Stimulated activated CD8-positive, alpha-beta memory T cell treated with anti-CD3 and anti-CD28 coated beads, Interleukin-2, amount 100 ng/mL, for 48 hours (primary cell): ENCODE data around the gene ACOT6.
"Not testable (repeated sequence)": the region's sequence is repeated elsewhere in the genome, so short reads cannot be mapped to it uniquely, and the experiment has no call there.

Experiments used
- DNase-seq, 2 donors: peaks; one replicate each; pipeline ENCODE4 v3.0.0-alpha.2; 2020; ENCODE audit warnings: low read depth in 2 of 2

Gene ACOT6

DNA sequence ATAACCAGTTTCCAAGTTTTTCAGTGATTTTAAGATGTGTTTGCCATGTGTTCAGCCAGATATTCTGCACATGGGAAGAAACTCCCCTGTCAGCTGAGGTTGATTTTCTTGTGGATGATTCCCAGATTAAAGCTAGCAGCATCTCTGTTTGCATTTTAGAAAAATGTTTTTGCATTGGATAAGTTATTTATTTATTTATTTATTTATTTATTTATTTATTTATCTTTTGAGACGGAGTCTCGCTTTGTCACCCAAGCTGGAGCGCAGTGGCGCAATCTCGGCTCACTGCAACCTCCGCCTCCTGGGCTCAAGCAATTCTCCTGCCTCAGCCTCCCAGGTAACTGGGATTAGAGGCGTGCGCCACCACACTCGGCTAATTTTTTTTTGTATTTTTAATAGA, 17.8 kb upstream of the ACOT6 start:
- DNase-seq = no peak

DNA sequence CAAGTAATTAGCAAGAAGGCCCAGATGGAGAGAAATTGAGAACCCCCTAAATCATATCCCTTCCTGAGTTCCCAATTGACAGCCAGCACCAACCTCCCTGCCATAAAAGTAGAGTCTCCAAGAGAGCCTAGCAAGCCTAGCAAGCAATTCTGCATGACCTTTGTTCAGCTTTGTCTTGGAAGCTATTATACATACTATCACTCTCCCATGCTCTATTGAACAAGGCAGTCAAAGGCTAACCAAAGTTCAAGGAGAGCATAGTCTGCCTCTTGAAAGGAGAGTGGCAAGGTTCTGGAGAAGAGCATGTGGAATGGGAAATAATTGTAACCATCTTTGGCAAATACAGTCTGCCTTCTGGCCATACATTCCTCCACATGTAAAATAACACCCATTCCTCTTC, 12.8 kb upstream of the ACOT6 start:
- no peak for DNase-seq

DNA sequence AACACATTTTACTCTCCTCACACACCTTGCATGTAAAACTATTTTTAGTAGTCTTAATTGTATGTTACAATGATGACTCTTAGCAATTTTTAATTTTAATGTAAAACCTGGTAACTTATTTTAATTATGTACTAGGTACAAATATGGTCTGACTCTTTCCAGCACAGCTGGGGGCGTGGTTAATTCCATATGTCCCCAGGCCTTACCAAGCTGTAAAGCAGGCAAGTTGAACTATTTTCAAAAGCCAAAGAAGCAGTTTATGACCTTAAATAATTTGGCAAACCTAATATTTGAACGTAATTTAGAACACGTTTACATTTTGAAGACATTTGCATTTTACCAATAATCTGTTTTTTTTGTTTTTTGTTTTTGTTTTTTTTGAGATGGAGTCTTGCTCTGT, 9.3 kb upstream of the ACOT6 start:
- no peak for DNase-seq

DNA sequence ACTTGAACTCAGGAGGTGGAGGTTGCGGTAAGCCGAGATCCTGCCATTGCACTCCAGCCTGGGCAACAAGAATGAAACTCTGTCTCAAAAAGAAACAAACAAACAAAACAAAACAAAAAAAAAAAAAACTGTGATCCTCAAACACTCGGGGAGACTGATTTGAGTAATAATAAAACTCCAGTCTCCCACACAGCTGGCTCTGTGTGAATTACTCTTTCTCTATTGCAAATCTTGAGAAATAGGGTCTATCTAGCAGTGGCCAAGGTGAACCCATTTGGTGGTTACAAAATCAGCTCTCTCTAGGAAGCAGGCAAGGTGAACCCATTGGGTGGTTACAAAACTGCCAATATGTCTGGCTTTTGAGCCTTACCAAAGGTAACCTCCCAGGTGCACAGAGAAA, 6.0 kb upstream of the ACOT6 start:
- DNase-seq = no peak

DNA sequence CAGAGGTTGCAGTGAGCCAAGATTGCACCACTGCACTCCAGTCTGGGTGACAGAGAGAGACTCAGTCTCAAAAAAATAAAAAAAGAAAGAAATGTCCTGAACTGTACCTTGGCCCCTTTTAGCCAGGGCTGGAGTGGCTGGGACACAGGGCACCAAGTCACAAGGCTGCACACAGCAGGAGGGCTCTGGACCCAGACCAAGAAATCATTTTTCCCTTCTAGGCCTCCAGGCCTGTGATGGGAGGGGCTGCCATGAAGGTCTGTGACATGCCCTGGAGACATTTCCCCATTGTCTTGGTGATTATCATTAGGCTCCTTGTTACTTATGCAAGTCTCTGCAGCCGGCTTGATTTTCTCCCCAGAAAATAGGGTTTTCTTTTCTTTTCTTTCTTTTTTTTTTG, 5.1 kb upstream of the ACOT6 start:
- no peak for DNase-seq

DNA sequence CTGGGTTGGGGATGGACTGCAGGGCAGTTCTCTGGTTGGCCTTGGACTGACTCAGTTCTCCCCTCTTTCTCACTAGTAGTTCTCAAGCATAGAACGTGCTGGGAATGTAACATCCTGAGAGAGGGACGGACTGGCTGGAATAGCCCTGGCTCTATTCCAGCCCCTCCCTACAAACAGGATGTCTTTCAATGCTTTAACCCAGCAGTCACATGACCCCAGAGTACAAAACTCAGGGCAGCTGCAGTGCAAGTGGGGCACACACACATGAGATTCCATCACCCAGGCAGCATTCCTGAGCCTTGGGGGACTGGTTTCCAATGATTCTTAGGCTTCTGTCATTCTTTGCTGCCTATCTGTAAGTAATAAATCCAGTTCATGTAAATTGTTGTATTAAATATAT, 1.6 kb upstream of the ACOT6 start:
- DNase-seq = no peak

DNA sequence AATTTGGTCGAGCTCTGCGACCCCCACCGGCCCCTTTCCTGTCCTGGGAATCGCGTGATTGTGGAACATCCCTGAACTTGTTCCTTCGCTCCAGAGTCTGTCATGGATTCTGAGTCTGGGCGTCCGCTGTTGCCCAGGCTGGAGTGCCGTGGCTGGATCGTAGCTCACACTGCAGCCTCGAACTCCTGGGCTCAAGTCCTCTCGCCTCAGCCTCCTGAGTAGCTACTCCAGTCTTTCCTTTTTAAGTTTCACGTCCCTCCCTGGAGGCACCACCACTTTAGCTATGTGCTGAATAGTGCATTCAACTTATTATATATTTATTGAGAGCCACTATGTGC, 698 bp downstream of the ACOT6 start:
- DNase-seq = no peak

DNA sequence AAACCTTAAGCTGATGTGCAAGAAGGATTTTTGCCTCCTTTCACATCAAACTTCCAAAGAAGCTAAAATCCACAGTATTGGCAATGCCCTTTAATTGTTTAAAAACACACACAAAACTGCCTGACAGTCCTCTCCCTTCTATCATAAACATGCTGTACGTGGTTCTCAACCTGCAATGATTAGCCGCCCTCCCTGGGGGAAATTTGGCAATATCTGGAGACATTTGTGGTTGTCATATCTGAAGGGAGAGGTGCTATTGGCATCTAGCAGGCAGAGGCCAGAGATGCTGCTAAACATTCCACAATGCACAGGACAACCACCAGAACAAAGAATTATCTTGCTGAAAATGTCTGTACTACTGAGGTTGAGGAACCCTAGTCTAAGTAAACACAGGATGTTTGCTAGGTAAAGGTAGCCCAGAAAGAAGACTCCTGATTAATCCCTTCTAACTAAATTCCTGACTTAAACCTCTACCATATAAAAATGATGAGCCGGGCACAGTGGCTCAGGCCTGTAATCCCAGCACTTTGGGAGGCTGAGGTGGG, 1.2 kb downstream of the ACOT6 start:
- no peak for DNase-seq

DNA sequence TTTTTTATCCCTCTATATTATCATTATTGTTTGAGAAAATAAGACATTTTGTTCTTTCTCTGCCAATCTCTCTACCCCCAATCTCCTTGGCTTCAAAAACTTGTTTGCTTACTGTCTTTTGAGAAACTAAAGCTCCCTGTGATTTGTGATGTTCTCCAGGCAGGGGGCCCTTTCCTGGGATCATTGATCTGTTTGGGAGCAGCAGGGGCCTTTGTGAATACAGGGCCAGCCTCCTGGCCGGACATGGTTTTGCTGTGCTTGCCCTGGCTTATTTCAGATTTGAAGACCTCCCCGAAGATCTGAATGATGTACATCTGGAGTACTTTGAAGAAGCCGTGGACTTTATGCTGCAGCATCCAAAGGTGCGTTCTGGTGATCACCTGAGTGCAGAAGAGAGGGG, 4.5 kb downstream of the ACOT6 start:
- DNase-seq = no peak

DNA sequence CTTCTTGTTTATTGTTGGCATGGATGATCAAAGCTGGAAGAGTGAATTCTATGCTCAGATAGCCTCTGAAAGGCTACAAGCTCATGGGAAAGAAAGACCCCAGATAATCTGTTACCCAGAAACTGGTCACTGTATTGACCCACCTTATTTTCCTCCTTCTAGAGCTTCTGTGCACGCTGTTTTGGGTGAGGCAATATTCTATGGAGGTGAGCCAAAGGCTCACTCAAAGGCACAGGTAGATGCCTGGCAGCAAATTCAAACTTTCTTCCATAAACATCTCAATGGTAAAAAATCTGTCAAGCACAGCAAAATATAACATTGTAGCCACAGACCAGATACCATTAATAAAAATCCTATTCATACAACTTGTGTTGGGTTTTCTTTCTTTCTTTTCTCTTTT, 7.2 kb downstream of the ACOT6 start:
- no peak for DNase-seq

DNA sequence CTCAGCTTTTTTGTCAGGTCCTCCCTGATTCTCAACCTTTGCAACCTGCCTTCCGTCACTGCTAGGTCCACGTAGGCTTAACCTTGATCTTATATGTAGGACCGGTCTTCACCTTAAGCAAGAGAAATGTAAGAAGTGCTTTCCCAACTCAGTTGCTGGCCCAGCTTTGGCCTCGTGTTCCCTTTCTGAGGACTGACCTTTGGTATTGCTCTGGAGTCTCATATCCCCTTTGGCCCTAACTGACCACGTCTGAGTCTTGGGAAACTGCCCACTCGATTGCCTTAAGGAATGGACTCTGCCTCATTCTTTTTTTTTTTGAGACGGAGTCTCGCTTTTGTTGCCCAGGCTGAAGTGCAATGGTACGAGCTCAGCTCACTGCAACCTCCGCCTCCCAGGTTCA, 8.0 kb downstream of the ACOT6 start:
- DNase-seq = no peak

DNA sequence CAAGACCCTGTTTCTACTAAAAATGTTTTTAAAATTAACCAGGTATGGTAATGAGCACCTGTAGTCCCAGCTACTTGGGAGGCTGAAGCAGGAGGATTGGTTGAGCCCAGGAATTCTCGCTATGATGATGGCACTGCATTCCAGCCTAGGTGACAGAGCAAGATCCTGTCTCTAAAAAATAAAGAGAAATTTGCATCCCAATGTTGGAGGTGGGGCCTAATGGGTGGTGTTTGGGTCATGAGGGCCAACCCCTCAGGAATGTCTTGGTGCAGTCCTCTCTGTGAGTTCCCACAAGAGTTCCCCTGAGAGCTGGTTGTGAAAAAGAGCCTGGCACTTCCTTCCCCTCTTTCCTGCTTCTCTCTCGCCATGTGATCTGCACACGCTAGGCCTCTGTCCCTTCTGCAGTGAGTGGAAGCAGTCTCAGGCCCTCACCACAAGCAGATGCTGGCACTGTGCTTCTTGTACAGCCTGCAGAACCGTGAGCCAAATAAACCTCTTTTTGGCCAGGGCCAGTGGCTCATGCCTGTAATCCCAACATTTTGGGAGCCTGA, 11.3 kb downstream of the ACOT6 start:
- DNase-seq = no peak

DNA sequence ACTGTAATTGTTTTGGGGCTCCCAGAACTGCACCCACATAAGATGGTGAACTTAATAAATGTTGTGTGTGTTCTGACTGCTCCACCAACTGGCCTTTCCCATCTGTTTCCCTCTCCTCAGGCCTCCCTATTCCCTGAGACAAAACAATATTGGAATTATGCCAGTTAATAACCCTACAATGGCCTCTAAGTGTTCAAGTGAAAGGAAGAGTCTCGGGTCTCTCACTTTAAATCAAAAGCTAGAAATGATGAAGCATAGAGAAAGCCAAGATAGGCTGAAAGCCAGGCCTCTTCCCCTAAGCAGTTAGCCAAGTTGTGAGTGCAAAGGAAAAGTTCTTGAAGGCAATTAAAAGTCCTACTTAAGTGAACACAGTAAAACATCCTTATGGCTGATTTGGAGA, 13.4 kb downstream of the ACOT6 start:
- no peak for DNase-seq

DNA sequence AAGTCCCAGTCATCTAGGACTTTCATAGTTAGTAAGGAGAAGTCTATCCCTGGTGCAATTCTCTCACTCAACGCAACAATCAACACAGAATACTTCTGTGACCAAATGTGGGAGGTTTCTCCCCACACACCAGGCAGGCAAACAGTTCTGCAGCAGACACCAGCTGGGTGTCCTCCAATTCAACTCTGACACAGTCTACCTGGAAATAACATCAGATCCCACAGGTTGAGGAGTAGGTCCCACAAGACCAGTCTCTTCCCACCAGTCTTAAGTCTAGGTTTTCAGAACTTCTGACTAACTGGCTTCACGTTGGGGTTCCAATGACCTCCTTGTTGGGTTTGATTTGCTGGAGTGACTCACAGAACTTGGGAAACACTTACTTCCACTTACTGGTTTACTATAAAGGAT, 14.8 kb downstream of the ACOT6 start:
- DNase-seq = no peak

DNA sequence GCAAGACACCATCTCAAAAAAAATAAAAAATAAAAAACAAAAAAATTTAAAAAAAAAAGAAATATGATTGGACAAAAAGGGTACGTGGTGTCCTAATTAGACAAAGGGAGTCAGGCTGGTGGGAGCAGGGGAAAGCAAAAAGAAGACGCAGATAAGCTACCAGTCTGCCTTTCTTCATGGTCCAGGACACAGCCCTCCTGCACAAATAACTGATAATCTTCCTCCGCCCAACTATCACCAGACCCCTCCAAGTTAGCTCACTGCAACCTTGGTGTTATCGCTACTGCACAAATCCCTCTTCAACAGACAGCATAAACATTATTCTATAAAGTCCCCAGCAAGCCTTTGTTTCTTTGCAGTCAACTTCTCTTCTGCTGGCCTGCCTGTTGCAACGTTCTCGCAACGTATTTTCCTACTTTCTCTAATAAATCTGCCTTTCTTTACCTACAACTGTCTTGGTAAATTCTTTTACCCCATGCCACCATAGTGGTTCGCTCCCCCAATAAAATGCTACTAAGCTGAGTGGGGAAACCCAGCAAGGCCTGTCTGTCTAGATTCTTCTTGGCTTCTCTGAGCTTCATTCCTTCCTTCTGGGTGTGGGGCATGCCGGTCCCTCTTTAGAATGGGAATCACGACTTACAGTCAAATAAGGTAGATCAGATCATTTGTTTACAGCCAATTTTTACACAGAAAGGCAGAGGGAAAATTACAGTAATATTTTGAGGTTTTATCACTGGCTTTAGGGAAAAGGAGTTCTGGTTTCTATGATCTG, 17.9 kb downstream of the ACOT6 start:
- no peak for DNase-seq

DNA sequence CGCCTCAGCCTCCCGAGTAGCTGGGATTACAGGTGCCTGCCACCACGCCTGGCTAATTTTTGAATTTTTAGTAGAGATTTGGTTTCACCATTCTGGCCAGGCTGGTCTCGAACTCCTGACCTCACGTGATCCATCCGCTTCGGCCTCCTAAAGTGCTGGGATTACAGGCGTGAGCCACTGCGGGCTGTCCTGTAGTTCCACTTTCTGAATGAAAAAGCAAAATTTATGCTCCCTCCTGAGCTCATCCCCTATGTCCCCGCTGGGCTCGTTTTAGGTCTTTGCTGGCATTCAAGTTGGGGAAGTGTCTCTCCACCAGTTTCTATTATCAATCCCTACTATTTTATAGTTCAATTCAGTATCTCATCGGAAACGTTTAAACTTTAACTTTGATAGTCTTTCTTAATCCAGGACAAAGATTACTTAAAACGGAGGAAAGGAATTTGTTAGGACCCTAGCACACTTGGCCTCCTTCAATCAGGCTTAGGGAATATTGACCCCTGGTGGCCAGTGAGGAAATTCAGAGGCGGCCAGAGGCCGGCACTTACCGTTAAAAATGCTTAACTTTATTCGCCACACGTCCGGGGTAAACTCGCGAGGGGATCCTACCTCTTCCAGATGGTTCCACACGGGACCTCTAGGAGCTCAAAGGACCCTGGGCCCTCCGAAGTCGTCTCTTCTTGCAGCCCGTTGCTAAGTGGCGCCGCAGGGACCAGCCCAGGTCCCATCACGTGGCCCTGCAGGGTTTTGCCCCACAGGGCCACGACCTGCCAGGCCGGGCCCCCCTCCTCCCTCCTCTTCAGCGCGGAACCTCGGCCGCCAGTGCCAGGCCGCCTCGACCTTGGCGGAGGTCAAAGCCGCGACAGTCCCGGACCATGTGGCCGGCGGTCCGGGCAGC, 21.0 kb downstream of the ACOT6 start:
- peak; percentile 20 to 36 for DNase-seq

DNA sequence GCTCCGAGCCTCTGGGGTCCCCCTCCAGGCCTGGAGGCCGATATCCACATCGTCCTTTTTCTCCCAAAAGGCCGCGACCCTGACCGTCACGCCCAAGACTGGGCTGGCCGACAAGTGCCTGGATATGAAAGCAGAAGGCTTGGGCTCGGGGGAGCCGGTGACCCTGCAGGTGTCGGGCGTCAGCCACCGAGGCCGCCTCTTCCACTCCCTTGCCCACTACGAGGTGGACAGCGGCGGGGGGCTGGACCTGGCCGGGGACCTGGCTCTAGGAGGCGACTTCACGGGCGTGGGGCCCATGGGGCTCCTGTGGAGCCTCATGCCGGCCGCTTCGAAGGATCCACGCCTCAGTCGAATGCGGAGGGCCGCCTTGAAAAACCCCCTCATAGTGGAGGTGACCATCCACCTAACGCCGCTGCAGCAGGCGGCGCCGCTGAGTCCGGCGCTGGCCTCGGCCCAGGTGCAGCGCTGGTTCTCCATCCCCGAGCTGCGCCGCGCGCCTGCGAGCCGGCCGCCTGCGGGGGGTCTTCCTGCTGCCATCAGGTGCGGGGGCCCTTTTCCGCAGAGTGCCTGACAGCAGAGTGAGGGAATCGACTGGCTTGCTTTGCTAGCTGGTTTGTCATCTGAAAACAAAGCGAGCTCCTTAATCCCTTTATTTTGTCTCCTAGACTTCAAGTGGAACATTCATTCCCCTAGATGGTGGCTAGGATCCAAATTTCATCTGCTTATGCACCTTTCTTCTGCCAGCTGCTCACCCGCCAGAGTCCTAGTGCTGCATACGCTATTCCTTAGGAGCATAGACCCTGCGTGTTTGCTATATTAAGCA, 21.9 kb downstream of the ACOT6 start:
- DNase-seq = peak in 1 of 2 donors; percentile 5

DNA sequence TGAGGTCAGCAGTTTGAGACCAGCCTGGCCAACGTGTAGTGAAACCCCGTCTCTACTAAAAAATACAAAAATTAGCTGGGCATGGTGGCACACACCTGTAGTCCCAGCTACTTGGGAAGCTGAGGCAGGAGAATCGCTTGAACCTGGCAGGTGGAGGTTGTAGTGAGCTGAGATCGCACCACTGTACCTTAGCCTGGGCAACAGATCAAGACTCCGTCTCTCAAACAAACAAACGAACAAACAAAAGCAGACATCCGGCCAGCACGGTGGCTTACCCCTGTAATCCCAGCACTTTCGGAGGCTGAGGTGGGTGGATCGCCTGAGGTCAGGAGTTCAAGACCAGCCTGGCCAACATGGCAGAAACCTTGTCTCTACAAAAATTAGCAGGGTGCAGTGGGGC, 24.0 kb downstream of the ACOT6 start:
- DNase-seq = not testable (repeated sequence)

DNA sequence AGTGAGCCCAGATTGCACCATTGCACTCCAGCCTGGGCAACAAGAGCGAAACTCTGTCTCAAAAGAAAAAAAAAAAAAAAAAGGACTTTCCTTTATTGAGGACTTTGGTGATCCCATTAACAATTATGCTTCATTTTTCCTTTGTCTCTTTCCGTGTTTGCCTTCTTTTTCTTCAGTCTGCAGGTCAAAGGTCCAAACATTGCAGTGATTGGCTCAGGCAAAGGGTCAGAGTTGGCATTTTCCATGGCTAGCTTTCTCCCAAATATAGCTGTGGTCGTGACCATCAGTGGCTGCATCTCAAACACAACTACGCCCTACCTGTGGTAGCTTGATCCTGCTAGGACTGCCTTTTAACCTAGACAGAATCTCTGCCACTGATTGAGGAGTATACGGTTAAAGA, 25.5 kb downstream of the ACOT6 start:
- no peak for DNase-seq

DNA sequence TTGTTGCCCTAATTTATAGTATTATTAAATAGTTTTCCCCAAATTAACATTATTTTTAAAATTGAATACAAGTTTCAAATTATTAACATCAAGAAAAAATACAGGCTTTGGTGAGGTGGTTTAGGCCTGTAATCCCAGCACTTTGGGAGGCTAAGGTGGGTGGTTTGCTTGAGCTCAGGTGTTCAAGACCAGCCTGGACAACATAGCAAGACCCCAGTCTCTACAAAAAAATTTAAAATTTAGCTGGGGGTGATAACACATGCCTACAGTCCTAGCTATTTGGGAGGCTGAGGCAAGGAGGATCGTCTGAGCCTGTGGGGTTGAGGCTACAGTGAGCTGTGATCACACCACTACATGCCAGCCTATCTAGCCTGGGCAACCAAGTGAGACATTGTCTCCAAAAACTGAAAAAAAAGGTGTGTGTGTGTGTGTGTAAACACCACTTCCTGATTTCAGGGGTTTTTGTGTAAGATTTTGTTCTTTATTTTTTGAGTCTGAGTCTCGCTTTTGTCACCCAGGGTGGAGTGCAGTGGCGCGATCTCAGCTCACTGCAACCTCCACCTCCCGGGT, 28.6 kb downstream of the ACOT6 start:
- no peak for DNase-seq

DNA sequence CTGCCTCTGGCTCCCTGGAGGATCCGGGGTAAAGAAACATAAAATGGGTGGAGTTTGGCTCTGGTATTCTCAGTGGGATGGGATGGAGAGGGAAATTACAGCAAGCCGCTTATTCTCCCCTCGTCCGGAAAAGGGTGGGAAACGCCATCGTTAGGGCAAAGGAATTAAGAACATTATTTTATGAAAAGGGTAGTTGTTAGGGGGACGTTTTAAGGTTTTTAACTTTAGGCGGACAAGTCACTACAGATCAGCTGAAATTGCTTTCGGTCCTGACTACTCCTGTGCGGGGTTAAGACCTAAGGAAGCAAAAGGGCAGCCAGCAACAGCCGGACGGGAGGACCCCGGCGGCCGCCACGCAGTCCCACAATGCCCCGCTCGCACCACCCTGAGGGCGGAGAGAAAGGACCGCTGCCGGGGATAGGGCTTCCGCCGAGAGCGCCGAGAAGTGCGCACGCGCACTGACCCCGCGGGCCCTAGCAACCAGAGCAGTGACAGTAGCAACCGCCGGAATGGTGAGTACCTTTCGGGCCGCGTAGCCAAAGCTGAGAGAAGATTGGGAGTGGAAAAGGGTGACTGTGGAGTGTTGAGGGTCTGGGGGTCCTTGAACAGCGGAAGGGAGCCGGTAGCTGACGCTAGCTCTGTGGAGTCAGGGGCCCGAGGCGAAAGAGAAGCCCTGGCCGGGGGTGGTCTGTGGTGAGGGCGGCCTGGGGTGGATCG, 32.4 kb downstream of the ACOT6 start, which contains the start of gene DNAL1:
Gene DNAL1, plus strand, starts transcription at position 456 of the 717 bp plus-strand sequence. Its CDS starts 54 bp downstream, at position 510.
- DNase-seq = peak; percentile 87 to 91
